HepG2 (cell line): ENCODE data around the gene SMARCB1. TPM values are rescaled to one million over a fixed set of nuclear protein-coding genes. Genes with fewer than 3 reads are reported as not detected.
A peak's percentile ranks its signal among the peaks of the same experiment; 100 is the strongest.

ENCODE experiments used
- FIP1L1 ChIP-seq: fragments of 200-400 bp; formaldehyde crosslinking; IDR thresholded peaks from 2 replicates; pipeline ENCODE4 v1.6.1; 2018; ENCODE audit warnings: low read depth, mild to moderate bottlenecking, low read length, moderate library complexity, borderline replicate concordance; ENCODE audit not compliant: insufficient read depth
- FOXO4 ChIP-seq: sonication (generic); formaldehyde crosslinking; conservative IDR thresholded peaks from 2 replicates; pipeline ENCODE4 v1.8.1; 2023; ENCODE audit warnings: missing genetic modification reagents
- KDM3A ChIP-seq: IDR thresholded peaks from 2 replicates; pipeline ENCODE4 v1.6.1; 2018; ENCODE audit warnings: low read depth, missing compliant biosample characterization
- LBX2 ChIP-seq: sonication (generic); formaldehyde crosslinking; IDR thresholded peaks from 2 replicates; pipeline ENCODE4 v1.5.0; 2020; ENCODE audit warnings: missing genetic modification reagents, mild to moderate bottlenecking, borderline replicate concordance
- NFE2 ChIP-seq: sonication (generic); formaldehyde crosslinking; IDR thresholded peaks from 2 replicates; pipeline ENCODE4 v1.4.0; 2020; ENCODE audit warnings: missing genetic modification reagents
- NFE2L1 ChIP-seq: sonication (generic); formaldehyde crosslinking; IDR thresholded peaks from 2 replicates; pipeline ENCODE4 v1.4.0; 2020; ENCODE audit warnings: missing genetic modification reagents, mild to moderate bottlenecking, borderline replicate concordance
- PITX1 ChIP-seq: sonication (generic); formaldehyde crosslinking; IDR thresholded peaks from 2 replicates; pipeline ENCODE4 v1.5.1; 2020; ENCODE audit warnings: mild to moderate bottlenecking, missing genetic modification reagents
- PLRG1 ChIP-seq: fragments of 450-650 bp; conservative IDR thresholded peaks from 2 replicates; pipeline ENCODE4 v1.6.1; 2016
- PRMT3 ChIP-seq: sonication (generic); formaldehyde crosslinking; IDR thresholded peaks from 2 replicates; pipeline ENCODE4 v1.8.1; 2022; ENCODE audit warnings: low read depth, mild to moderate bottlenecking, moderate library complexity, missing genetic modification reagents, borderline replicate concordance
- SMYD3 ChIP-seq: sonication (generic); formaldehyde crosslinking; IDR thresholded peaks from 2 replicates; pipeline ENCODE4 v1.8.1; 2023; ENCODE audit warnings: mild to moderate bottlenecking, missing genetic modification reagents
- SRSF4 ChIP-seq: fragments of 200-400 bp; formaldehyde crosslinking; IDR thresholded peaks from one replicate; pipeline ENCODE4 v1.6.1; 2018; ENCODE audit warnings: mild to moderate bottlenecking, low read depth, low read length, moderate library complexity; ENCODE audit not compliant: poor library complexity, severe bottlenecking
- XBP1 ChIP-seq: sonication (generic); formaldehyde crosslinking; IDR thresholded peaks from 2 replicates; pipeline ENCODE4 v1.5.0; 2020; ENCODE audit warnings: missing genetic modification reagents
- ZBTB46 ChIP-seq: sonication (generic); formaldehyde crosslinking; IDR thresholded peaks from 2 replicates; pipeline ENCODE4 v1.4.0; 2020; ENCODE audit warnings: mild to moderate bottlenecking, missing genetic modification reagents, borderline replicate concordance
- ZBTB7B ChIP-seq: sonication (generic); formaldehyde crosslinking; IDR thresholded peaks from 2 replicates; pipeline ENCODE4 v1.4.0; 2020; ENCODE audit warnings: missing genetic modification reagents
- ZNF160 ChIP-seq: sonication (generic); formaldehyde crosslinking; IDR thresholded peaks from 2 replicates; pipeline ENCODE4 v1.8.0; 2022; ENCODE audit warnings: mild to moderate bottlenecking, inconsistent platforms, missing genetic modification reagents
- ZNF180 ChIP-seq: sonication (generic); formaldehyde crosslinking; IDR thresholded peaks from 2 replicates; pipeline ENCODE4 v1.4.0; 2020; ENCODE audit warnings: low read depth, missing genetic modification reagents, borderline replicate concordance
- ZNF205 ChIP-seq: IDR thresholded peaks from 2 replicates; pipeline ENCODE4 v1.6.1; 2018; ENCODE audit warnings: missing biosample characterization, missing genetic modification reagents
- ZNF343 ChIP-seq: sonication (generic); formaldehyde crosslinking; IDR thresholded peaks from 2 replicates; pipeline ENCODE4 v1.4.0; 2020; ENCODE audit warnings: mild to moderate bottlenecking, missing genetic modification reagents
- ZNF563 ChIP-seq: sonication (generic); formaldehyde crosslinking; IDR thresholded peaks from 2 replicates; pipeline ENCODE4 v1.8.0; 2022; ENCODE audit warnings: mild to moderate bottlenecking, moderate library complexity, missing genetic modification reagents
- ZNF567 ChIP-seq: sonication (generic); formaldehyde crosslinking; IDR thresholded peaks from 2 replicates; pipeline ENCODE4 v1.8.1; 2023; ENCODE audit warnings: mild to moderate bottlenecking, missing genetic modification reagents, borderline replicate concordance
- ZNF629 ChIP-seq: sonication (generic); formaldehyde crosslinking; conservative IDR thresholded peaks from 2 replicates; pipeline ENCODE4 v1.5.0; 2020; ENCODE audit warnings: missing genetic modification reagents
- ZNF784 ChIP-seq: sonication (generic); formaldehyde crosslinking; IDR thresholded peaks from 2 replicates; pipeline ENCODE4 v1.5.1; 2020; ENCODE audit warnings: missing genetic modification reagents, mild to moderate bottlenecking, borderline replicate concordance
- ZNF800 ChIP-seq: sonication (generic); formaldehyde crosslinking; IDR thresholded peaks from 2 replicates; pipeline ENCODE4 v1.4.0; 2020; ENCODE audit warnings: missing genetic modification reagents
- ZSCAN22 ChIP-seq: sonication (generic); formaldehyde crosslinking; IDR thresholded peaks from 2 replicates; pipeline ENCODE4 v1.4.0; 2020; ENCODE audit warnings: mild to moderate bottlenecking, missing genetic modification reagents
- polyA plus RNA-seq, 8 experiments: library from polyadenylated mRNA; depleted of rRNA in 3 of 8; stranded (reverse) in 7 of 8; unstranded in 1 of 8; fragments of >200 nt; fragmentation: Illumina TruSeq in 4 of 8; extraction: Trizol in 4 of 8; gene quantifications; 2 replicates each; pipeline versions ENCODE4 v1.2.1 to v1.2.3, GENCODE V29; 2011 to 2016; ENCODE audit warnings: low read depth in 4 of 8, missing spikeins in 1 of 8, mixed read lengths in 1 of 8; ENCODE audit not compliant: insufficient read depth in 1 of 8
- total RNA-seq, 5 experiments: library from RNA; depleted of rRNA; stranded (reverse); fragments of >200 nt; fragmentation: Illumina TruSeq; extraction: Trizol; gene quantifications; 2 replicates each; pipeline ENCODE4 v1.2.3, GENCODE V29; 2016; ENCODE audit warnings: low read depth in 1 of 5

The SMARCB1 gene
- total and polyA plus RNA-seq, 2 of the 13 experiments (the other 11 are each of a cell fraction or from before 2014, with no cell fraction given): 74.0 to 166 TPM

- TF ChIP-seq ZBTB46: no peak
- TF ChIP-seq NFE2L1 (CRISPR knock-in tag): no peak
- TF ChIP-seq ZNF784 (CRISPR knock-in tag): no peak
- no peak for TF ChIP-seq PRMT3 (CRISPR knock-in tag)
- no peak for TF ChIP-seq SRSF4
- TF ChIP-seq ZBTB7B (CRISPR knock-in tag): 0 out of 2 replicates have a peak, but pooled peaks have one; percentile 21
- TF ChIP-seq ZSCAN22 (CRISPR knock-in tag): no peak
- TF ChIP-seq FOXO4 (CRISPR knock-in tag): no peak
- TF ChIP-seq ZNF160: no peak
- TF ChIP-seq PITX1 (CRISPR knock-in tag): peak; percentile 9; the same call in 1 of the 2 replicates
- TF ChIP-seq PLRG1: no peak
- no peak for TF ChIP-seq XBP1 (CRISPR knock-in tag)
- TF ChIP-seq ZNF563 (CRISPR knock-in tag): peak; percentile 55; the same call in 1 of the 2 replicates
- no peak for TF ChIP-seq ZNF567 (CRISPR knock-in tag)
- TF ChIP-seq FIP1L1: no peak
- no peak for TF ChIP-seq NFE2 (CRISPR knock-in tag)
- no peak for TF ChIP-seq LBX2 (CRISPR knock-in tag)
- TF ChIP-seq ZNF800 (CRISPR knock-in tag): peak; percentile 31; the same call in 1 of the 2 replicates
- no peak for TF ChIP-seq ZNF629 (CRISPR knock-in tag)
- no peak for TF ChIP-seq SMYD3
- no peak for TF ChIP-seq ZNF205 (CRISPR knock-in tag)
- TF ChIP-seq ZNF343 (CRISPR knock-in tag): 0 out of 2 replicates have a peak, but pooled peaks have one; percentile 59
- no peak; the same call in 1 of the 2 replicates for TF ChIP-seq KDM3A (CRISPR knock-in tag)
- TF ChIP-seq ZNF180 (CRISPR knock-in tag): no peak
Measured at GRCh38 chr22:23750714-23751440, 35.9 kb upstream of the SMARCB1 start, which contains the start of gene ZNF70 (continued).
